Effector memory CD4-positive, alpha-beta T cell (primary cell): Measurements from ENCODE around the gene S100P.

Experiments
- DNase-seq, 3 donors: peaks; one replicate each; pipeline ENCODE4 v3.0.0-alpha.2; 2020
- H3K27ac ChIP-seq: 2 replicates; pipeline ENCODE4 v1.7.0; 2013; ENCODE audit warnings: mild to moderate bottlenecking, low read length, moderate library complexity; ENCODE audit not compliant: insufficient read depth, poor library complexity, severe bottlenecking
- H3K27me3 ChIP-seq: replicated peaks from 2 replicates; pipeline ENCODE4 v1.7.0; 2013; ENCODE audit warnings: mild to moderate bottlenecking, low read length; ENCODE audit not compliant: insufficient read depth, control insufficient read depth, poor library complexity, severe bottlenecking
- H3K36me3 ChIP-seq: 2 replicates; pipeline ENCODE4 v1.7.0; 2013; ENCODE audit warnings: mild to moderate bottlenecking, low read length, moderate library complexity; ENCODE audit not compliant: control insufficient read depth, insufficient read depth
- H3K4me1 ChIP-seq: 2 replicates; pipeline ENCODE4 v1.7.0; 2013; ENCODE audit warnings: low read length, mild to moderate bottlenecking; ENCODE audit not compliant: control insufficient read depth, insufficient read depth, poor library complexity, severe bottlenecking
- H3K4me3 ChIP-seq: 2 replicates; pipeline ENCODE4 v1.7.0; 2013; ENCODE audit warnings: low read length, low read depth, mild to moderate bottlenecking; ENCODE audit not compliant: insufficient read depth, poor library complexity, severe bottlenecking
- H3K9me3 ChIP-seq: 2 replicates; pipeline ENCODE4 v1.7.0; 2013; ENCODE audit warnings: mild to moderate bottlenecking, low read length, moderate library complexity; ENCODE audit not compliant: control insufficient read depth

The S100P gene

DNA sequence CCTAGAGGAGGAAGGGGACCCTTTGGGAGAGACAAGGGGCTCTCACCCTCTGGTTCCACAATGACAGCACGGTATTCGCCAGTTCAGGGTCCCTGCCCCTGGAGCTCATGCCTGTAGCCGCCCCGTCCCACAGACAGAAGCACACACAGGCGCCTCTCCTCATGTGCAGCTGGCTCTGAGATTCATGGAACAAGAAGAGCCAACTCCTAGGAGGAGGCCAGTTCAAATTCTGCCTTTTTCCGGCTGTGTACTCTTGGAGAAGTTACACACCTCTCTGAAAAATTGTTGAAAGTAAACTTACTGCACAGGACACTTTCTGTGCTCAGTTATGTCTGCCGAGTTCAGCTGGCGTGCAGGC lies 37.6 kb downstream of the S100P start:
- Histone ChIP-seq H3K27ac (no peak overlapping the region), H3K4me1 (no peaks in the 10 kb centered on the region), H3K27me3 (no peaks in the 10 kb centered on the region), H3K9me3 (no peaks in the 10 kb centered on the region), H3K36me3 (no peaks in the 10 kb centered on the region), H3K4me3 (no peak overlapping the region)
- DNase-seq = no peak

DNA sequence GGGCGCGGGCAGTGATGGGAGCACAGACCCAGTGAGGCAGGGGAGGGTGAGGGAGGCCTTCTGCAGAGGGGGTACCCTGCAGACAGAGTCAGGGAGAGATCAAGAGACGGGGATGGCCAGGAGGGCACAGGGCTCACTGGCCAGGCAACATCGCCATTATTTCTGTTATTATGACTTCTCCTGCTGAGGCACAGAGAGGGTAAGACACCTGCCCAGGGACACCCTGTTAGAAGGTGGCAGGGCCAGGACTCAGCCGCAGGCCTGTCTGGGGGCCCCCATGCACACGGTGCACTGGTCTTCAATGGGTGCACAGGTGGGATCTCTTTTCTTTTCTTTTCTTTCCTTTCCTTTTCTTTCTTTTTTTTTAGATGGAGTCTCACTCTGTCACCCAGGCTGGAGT lies 38.1 kb downstream of the S100P start:
- no peak overlapping the region for H3K27ac ChIP-seq
- no peak for DNase-seq
- H3K27me3 ChIP-seq = no peaks in the 10 kb centered on the region
- no peaks in the 10 kb centered on the region for H3K4me1 ChIP-seq
- no peaks in the 10 kb centered on the region for H3K9me3 ChIP-seq
- no peaks in the 10 kb centered on the region for H3K36me3 ChIP-seq
- no peak overlapping the region for H3K4me3 ChIP-seq

GRCh38 chr4:6732441-6733357 lies 39.0 kb downstream of the S100P start:
- DNase-seq = no peak
- H3K4me1 ChIP-seq = no peaks in the 10 kb centered on the region
- H3K36me3 ChIP-seq = no peaks in the 10 kb centered on the region
- no peak overlapping the region for H3K4me3 ChIP-seq
- no peaks in the 10 kb centered on the region for H3K27me3 ChIP-seq
- no peaks in the 10 kb centered on the region for H3K9me3 ChIP-seq
- H3K27ac ChIP-seq = no peak overlapping the region

GRCh38 chr4:6733358-6734164 lies 39.9 kb downstream of the S100P start:
- no peak for DNase-seq

GRCh38 chr4:6734165-6734786 lies 40.6 kb downstream of the S100P start:
- Histone ChIP-seq H3K36me3 (no peaks in the 10 kb centered on the region), H3K4me1 (no peaks in the 10 kb centered on the region), H3K27me3 (no peaks in the 10 kb centered on the region), H3K4me3 (no peak overlapping the region), H3K27ac (no peak overlapping the region), H3K9me3 (no peaks in the 10 kb centered on the region)
- no peak for DNase-seq

More at GRCh38 chr4:6733358-6734164, 39.9 kb downstream of the S100P start:
- Histone ChIP-seq H3K9me3 (no peaks in the 10 kb centered on the region), H3K4me3 (no peak overlapping the region), H3K36me3 (no peaks in the 10 kb centered on the region), H3K27me3 (no peaks in the 10 kb centered on the region), H3K27ac (no peak overlapping the region), H3K4me1 (no peaks in the 10 kb centered on the region)

DNA sequence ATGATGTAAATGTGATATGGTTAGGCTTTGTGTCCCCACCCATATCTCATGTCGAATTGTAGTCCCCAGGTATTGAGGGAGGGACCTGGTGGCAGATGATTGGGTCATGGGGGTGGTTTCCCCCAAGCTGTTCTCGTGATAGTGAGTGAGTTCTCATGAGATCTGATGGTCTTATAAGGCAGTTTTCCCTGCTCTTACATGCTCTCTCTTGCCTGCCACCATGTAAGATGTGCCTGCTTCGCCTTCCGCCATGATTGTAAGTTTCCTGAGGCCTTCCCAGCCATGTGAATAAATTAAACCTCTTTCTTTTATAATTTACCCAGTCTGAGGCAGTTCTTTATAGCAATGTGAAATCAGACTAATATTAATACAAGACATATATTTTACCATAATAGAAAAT lies 46.2 kb downstream of the S100P start:
- H3K4me1 ChIP-seq = no peaks in the 10 kb centered on the region
- H3K27ac ChIP-seq = no peak overlapping the region
- no peaks in the 10 kb centered on the region for H3K9me3 ChIP-seq
- H3K4me3 ChIP-seq = no peak overlapping the region
- no peaks in the 10 kb centered on the region for H3K27me3 ChIP-seq
- no peaks in the 10 kb centered on the region for H3K36me3 ChIP-seq
- no peak for DNase-seq

DNA sequence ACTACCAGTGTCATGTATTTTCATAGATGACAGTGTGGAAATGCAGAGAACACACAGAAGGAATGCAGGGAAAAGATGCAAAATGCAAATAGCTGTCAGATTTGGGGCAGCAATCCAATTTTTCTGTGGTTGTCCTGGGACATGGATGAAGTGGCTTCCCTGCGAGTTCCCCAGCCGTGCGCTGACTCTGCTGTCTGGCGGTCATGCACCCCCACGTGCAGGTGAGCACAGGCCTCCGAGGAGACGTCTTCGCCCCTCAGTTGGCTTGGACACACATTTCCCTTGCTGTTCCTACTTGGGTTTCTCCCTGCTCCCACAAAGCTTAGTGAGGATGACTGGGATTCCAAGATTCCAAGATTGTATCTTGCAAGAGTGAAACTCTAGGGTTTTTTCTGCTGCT lies 46.7 kb downstream of the S100P start:
- Histone ChIP-seq H3K4me3 (no peak overlapping the region), H3K4me1 (no peaks in the 10 kb centered on the region), H3K27ac (no peak overlapping the region), H3K27me3 (no peaks in the 10 kb centered on the region), H3K36me3 (no peaks in the 10 kb centered on the region), H3K9me3 (no peaks in the 10 kb centered on the region)
- DNase-seq = no peak

DNA sequence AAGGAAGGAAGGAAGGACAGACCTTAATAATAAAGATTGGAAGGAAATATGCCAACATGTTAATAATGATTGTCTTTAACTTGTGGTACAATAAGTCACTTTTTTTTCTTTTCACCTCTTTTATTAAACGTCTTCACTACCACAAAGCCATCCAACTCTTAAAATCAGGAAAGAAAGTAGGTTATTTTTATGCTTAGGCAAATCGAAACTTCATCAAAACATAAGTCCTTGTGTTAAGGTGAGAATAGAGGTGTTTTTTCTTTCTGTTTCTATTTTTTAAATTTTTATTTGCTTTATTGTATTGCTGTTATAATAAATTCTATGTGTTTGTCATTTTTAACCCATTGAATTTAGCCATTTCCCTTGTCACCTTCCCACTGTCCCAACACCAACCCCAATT lies 48.8 kb downstream of the S100P start:
- no peaks in the 10 kb centered on the region for H3K4me1 ChIP-seq
- H3K27me3 ChIP-seq = no peaks in the 10 kb centered on the region
- no peaks in the 10 kb centered on the region for H3K36me3 ChIP-seq
- H3K4me3 ChIP-seq = no peak overlapping the region
- DNase-seq = no peak
- H3K27ac ChIP-seq = no peak overlapping the region
- no peaks in the 10 kb centered on the region for H3K9me3 ChIP-seq

DNA sequence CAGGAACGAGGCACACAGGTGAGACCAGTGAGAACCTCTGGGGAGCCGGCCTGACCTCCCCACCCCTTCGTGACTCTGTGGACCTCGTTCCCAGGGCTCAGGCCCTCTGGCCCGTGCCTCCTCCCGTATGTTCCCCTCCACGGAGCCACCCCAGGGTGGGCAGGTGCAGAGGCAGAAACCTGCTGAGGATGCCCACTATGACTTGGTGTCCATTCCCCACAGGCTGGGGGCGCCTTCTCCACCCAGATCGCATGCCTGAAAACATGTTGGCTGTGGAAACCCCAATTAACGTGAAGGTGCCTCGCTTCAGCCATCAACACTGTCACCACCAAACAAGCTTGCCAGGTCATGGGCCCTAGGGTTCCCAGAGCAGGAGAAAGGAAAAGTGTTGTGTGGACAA lies 49.3 kb downstream of the S100P start:
- Histone ChIP-seq H3K36me3 (no peaks in the 10 kb centered on the region), H3K9me3 (no peaks in the 10 kb centered on the region), H3K4me3 (no peak overlapping the region), H3K27ac (no peak overlapping the region), H3K27me3 (no peaks in the 10 kb centered on the region), H3K4me1 (no peaks in the 10 kb centered on the region)
- DNase-seq = no peak
